HG02678 (cell line): ENCODE measurements around the gene UBXN4.
"Not testable (repeated sequence)": the region's sequence is repeated elsewhere in the genome, so short reads cannot be mapped to it uniquely, and the experiment has no call there.

Source experiments
- ATAC-seq: cut with Tn5 transposase; IDR thresholded peaks from one replicate; pipeline ENCODE4 v1.9.1; 2021; ENCODE audit warnings: mild to moderate bottlenecking, moderate library complexity; ENCODE audit not compliant: unreplicated experiment

The UBXN4 gene

DNA sequence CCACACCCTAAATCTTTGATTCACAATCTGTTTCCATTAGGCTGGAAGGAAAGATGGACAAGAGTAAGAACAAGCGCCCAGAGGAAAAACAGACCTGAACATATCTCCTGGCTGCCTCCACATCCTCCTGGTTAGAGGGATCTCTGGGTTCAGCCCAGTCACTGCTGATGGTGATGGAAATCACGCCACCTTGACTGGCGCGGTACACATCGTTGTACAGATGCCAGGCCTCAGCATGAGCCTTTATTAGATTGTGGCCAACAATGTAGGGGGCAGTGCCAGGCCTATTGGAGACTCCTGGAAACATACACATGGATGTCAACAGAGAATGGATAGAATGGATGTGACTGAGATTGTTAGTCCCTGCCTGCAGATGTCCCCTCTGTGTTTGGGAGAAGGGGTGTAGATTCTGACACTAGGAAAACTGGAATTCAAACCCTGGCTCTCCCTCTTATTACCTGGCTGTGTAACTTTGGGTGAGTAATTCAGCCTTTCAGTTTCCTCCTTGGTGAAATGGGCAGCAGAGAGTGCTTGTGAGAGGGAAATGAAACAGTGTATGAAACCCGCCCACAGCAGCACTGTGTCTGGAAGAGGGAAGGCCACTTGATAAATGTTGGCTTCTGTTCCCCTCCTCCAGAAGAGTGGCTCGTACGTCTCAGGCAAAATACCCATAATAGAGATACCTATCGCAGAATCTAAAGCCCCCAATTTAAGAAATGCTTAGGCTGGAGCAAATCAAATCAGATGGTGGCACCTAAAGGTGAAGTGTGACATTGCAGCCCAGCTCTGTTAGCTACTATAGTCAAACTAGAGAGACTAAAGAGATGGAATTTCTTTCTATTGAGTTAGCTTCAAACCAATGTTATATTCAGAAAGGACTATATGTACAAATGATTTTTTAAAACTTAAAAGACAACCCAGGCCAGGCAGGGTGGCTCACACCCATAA, 59.1 kb downstream of the UBXN4 start:
- no peak for ATAC-seq

DNA sequence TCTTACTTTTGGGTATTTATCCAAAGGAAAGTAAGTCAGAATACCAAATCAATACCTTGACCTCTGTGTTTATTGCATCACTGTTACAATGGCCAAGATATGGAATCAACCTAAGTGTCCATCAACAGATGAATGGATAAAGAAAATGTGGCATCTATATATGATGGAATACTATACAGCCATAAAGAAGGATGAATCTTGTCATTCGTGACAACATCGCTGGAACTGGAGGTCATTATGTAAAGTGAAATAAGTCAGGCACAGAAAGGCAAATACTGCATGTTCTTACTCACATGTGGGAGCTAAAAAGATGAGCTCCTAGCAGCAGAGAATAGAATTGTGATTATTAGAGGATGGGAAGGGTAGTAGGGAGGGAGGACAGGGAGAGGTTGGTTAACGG, 60.7 kb downstream of the UBXN4 start:
- ATAC-seq = no peak

DNA sequence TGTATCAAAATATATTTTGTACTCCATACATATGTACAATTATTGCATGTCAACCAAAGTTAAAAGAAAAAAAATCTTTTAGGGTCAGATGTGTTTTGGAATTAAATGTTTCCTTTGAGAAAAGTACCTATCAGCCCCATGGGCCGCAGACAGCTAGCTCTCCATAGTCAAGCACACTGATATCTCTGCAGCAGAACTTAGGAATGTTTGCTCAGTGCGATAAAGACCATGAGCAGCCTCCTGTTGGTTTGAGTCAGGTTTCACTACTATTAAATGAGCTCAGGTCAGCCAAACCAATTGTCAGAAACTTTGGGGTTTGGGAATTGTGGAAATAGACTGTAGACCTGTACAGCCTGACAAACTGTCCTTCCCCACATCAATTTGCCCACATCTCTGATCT, 61.6 kb downstream of the UBXN4 start:
- ATAC-seq = no peak

DNA sequence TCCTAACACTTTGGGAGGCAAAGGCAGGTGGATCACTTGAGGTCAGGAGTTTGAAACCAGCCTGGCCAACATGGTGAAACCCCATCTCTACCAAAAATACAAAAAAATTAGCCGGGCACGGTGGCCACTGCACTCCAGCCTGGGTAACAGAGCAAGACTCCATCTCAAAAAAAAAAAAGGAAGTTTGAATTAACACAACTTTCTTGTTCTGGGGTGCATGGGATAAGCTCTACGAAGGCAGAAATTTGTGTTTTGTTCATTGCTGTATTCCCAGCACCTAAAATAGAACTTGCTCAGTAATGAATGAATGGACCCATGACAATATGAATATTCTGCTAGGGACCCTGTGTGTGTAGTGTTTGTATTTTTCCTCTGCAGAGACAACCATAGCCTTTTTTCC, 66.2 kb downstream of the UBXN4 start:
- not testable (repeated sequence) for ATAC-seq

DNA sequence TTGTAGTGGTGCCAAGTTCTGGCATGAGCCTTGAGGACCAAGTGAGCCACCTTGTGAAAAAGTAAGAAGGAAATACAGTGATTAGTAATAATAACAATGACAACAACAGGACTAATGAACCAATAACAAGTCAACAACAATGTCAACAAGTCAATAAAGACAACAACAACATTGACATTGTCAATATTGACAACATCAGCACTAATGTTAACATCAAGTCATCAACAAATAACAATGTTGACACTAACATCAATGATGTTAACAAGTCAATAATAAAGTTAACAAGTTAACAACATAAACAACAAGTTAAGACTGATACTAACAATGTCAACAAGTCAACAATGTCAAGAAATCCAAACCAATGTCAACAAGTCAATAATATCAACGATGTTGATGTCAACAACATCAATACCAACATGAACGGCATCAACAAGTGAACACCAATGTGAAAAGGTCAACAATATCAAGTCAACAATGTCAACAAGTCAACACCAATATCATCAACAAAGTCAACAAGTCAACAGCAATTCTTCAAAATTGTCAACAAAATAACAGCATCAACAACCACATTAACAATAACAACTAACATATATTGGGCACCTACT, 71.4 kb downstream of the UBXN4 start:
- ATAC-seq = no peak

DNA sequence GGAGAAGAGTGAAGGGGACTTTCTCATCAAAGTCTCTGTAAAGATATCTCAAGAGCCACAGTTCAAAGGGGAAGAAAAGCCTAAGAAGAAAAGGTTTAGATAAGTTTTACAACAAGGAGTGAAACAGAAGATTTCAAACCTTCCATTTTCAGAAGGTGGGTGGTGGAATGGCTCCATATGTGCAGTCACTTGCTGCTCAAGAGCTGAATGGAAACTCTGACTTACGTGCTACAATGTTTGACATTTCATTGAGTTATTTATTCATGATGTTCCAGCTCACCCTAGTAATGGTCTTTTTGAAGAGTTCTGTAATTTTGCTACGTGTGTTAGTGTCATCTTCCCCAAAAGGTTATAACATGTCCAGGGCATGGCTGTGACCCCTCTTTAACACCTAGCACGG, 73.6 kb downstream of the UBXN4 start:
- no peak for ATAC-seq

DNA sequence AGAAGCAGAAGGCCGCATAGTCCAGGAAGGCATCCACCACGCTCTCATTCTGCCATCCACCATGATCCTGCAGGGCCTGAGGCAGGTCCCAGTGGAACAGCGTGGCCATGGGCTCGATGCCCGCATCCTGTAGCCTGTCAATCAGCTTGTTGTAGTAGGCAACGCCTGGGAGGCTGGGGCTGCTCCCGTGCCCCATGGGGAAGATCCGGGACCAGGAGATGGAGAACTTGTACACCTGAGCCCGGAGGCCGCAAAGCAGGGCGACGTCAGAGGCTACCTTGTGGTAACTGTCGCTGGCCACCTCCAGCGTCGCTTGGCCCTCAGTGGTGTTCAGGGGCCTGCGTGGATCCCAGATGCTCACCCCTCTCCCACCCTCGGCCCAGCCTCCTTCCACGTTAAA, 75.8 kb downstream of the UBXN4 start:
- ATAC-seq = no peak

DNA sequence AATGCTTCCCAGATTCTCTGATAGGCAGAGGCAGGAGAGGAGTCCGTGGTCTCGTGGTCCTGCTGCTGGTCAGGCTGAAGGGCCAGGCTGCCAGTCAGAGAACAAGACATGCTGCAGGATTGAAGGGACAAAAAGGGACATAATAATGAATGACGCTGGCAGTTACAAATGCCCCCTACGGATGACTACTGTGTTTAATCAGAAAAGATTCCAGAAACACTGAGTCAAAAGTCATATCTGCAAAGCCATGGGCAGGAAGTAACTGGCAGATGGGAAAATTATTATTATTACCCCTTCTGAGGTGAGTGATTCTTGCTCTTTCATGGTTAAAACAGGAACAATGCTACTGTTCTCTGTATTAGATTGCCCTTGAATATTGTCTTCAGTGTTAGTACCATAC, 76.3 kb downstream of the UBXN4 start:
- no peak for ATAC-seq

DNA sequence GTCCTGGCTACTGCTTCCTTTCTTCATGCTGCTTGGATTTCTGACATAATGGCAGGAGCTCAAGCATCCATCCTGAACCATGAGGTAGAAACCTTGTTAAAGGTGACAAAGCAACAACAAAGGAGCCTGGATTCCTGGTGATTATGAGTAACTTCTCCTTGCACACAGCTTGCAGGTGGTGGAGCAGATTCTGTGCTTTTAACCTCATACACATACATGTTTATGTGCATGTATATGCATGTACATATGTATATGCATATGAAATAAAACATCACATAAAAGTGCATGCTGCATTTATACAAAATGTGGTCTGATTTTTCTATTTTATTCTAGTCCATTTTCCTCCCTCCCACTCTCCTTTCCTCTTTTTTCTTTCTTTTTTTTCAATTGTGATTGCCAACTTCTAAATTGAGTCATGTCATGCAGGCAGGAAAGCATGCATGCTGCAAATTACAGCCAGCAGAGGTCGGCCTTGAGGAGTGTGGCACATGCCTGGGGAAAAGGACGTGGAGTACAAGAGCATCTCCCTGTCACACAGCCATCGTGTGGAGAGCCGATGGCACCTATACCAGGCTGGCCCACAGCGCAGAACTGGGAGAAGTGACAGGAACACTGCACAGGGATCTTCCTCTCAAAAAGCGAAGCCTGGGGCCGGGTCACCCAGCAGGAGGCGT, 77.4 kb downstream of the UBXN4 start:
- ATAC-seq = no peak

DNA sequence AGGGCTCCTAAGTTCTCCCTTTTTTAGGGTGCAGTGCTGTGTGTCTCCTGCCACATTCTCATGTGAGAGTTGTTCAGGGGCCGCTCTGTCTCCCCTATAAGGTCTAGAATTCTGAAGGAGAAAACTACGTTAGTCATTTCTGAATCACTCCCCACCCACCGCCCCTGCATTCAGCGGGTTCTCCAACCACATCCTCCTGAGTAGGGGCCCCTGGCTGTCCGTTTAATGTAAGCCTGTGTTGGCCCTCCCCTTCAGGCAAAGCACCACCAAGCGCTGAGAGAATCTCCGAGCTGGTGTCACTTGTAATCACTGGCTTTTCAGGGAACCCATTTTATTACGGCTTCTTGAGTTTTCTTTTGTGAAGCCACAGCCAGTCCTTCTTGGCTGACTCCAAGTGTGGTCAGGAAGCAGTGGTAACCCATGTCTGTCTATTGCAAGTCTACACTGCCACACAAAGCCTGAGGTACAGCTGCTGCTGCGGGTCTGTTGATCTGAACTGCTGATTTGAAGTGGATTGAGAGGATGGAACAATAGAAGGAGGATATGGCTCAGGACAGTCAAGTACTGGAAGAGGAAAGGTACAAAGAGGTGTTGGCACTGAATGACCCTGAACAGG, 78.5 kb downstream of the UBXN4 start:
- peak; percentile 90 for ATAC-seq

DNA sequence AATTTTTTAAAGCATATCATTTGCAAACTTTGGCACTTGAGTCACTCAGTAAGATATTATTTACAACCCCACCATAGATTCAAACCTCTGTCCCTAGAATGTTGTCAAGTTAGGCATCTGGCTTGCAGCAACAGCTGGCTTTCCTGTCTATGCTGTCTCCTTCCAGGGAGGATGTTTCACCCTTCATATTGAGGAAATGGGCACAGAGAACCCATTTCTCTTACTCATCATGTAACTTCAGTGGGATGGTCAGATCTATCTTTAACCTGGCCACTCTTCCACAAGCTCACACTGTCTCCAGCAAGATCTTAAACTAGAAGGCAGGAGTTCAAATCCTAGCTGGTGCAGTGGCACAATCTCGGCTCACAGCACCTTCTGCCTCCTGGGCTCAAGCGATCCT, 79.5 kb downstream of the UBXN4 start:
- no peak for ATAC-seq

DNA sequence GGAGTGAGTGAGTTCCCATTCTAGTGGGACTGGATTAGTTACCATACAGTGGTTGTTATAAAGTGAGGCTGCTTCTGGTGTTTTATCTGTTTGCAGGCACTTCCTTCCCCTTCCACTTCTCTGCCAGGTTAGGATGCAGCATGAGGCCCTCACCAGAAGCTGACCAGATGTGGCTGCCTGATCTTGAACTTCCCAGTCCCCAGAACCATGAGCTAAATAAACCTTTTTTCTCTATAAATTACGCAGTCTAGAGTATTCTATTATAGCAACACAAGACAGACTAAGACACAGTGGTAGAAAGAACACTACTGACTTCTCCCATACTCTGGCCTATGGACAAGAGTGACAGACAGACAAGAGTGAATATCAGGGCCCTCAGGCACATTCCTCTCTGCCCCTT, 81.2 kb downstream of the UBXN4 start:
- no peak for ATAC-seq

DNA sequence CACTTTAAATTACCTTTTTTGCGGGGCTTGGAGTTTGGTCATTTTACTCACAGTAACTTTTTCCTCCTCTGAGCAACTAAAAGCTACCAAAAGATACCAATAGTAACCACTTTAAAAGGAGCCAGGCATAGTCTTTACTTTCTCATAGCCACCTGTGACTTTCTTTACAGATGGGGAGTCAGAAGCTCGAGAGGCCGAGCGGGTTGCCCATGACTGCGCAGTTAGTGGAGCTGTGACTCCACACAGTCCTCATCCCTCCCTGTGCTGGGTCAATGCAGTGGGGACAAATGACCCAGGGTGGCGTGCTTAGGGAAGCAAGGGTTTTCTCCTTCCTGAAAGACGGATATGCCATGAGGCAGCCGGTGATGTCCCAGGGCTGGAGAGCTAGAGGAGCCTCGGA, 83.5 kb downstream of the UBXN4 start:
- no peak for ATAC-seq

DNA sequence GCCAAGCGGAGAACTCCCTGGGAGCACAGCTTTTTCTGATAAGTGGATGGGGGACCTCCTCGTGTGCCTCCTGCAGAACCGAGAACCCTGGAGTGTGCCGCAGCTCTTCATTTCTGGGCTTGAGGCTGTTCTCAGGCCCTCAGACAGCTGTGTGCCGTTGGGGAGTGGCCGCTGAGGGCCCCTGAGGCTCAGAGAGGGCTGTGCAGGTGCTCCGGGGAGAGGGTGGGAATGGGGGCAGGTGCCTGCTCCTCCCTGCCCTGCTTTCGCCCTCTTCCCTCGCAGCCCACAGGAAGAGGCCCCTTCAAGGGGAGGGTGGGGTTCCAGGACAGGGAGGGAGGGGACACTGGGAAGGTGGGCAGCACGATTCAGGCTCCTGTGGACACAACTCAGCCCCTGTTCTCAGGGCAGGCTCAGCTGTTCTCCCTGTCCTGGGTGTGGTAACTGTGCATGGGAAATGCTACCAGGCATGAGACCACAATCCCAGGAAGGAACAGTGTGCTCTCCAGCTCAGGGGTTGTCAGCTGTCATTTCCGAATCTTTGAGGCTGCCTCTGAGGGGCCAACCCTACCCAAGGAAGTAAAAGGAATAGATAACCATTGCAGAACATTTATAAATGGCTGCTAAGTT, 84.0 kb downstream of the UBXN4 start:
- ATAC-seq = no peak

DNA sequence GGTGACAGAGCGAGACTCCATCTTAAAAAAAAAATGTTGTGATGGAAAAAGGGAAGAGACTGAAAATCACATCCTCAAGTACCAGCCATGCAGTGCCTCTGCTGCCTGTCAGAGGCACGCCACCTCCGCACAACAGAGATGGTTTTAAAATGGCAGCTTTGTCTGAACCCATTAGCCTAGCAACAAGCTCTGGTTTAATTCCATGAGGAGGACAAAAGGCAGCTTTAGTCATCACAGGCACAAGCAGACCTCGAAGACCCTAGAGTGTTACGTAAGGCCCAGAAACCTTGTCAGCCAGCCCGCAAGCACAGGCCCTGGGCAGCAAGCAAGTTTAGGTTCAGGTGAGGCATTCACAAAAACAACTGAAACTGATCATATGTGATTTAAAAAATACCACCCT, 84.9 kb downstream of the UBXN4 start:
- ATAC-seq = no peak

DNA sequence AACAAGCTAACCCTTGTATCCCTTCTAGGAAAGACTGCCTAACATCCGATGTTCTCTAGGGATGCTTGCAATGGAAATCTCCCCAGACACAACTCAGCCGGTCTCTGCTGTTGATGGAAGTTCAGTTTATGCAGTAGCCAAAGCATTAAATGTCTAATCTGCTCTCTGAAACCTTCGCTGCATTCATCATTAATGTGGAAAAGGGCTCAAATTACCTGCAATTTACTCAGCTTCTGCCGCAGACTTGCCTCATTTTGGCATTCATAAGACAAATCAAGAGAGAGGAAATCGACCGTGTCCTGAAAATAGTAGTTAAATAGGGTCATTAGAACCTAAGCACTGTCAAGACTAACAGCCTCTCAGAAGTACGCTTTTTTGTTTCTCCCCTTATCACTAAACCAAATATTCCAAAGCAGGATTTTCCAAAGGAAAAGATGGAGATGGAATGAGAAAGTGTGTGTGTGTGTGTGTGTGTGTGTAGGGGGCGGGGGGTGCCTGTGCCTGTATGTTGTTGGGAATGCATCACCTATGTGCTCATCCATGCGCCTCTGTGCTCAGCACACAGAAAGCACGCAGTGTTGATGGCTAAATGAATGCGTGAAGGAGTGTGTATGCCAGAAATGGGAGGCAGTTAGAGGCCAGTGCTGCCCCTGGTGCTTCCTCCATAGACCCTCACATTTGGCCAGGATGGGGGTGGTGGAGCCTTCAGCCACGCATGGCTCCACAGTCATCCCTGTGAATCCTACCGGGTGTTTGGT, 87.9 kb downstream of the UBXN4 start:
- no peak for ATAC-seq

DNA sequence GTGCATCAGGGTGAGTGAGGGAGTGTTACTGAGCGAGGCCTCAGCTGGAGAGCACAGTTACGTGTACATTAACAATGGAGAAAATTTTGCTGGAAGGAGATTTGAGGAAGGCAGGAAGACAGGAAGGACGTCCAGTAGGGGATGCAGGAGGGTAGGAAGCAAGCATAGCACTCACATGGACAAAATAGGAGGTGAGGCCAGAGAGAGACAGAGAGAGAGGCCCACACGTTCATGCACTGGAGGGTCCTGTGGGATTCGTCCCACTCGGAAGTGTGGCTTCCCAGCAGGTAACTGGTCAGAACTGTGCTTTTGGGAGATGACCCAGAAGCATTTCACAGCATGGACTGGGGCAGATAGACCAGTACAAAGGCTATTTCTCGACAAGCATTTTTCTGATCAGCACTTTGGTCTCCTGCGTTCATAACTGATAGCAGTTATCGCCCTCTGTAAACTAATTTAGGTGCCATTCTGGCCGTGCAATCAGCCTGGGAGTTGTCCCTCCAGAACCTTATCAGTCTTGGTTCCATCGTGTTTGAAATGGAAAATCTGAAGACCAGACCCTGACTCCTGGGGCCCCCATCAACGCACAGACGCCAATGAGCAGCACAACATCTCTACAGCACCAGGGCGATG, 89.6 kb downstream of the UBXN4 start:
- ATAC-seq = no peak

DNA sequence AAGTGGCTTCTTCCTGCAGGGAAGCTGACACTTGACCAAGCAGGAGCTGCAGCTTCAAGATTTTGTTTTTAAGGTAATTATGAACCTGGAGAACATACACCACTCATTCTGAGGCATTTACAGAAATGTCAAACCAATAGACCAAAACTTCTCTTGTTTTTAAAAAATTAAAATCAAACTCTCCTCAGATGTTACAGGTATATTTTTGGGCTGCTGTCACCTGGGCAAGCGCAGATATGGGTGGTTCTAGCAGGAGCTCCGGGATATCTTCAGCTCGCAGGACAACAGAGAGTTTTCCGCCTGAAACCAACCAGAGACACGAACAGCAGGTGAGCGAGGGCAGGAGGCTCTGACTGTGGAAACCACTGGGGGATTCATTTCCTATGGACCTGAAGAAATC, 91.2 kb downstream of the UBXN4 start:
- no peak for ATAC-seq
